Cardiac septum (tissue), 1 donor: ENCODE data around the gene CASP3. TPM values are rescaled to one million over a fixed set of nuclear protein-coding genes. Genes with fewer than 3 reads are reported as not detected.
"Not testable (repeated sequence)": the region's sequence is repeated elsewhere in the genome, so short reads cannot be mapped to it uniquely, and the experiment has no call there.

Experiments used
- DNase-seq: peaks from one replicate; pipeline ENCODE4 v3.0.0-alpha.2; 2020; ENCODE audit warnings: low spot score
- intact Hi-C: fragments of 100-400 bp; cut with DNase I; formaldehyde crosslinking; loops from one replicate; pipeline ENCODE4 v1.14.0; 2022
- total RNA-seq: library from RNA; stranded (reverse); fragmentation: NEBNext Ultra II Directional; extraction: Animal tissue kit (Norgen Biotek cat#: 25700); gene quantifications from one replicate; pipeline ENCODE4 v1.2.1, GENCODE V29; 2021
- donor health status: DM: no; HTN: no; CAD: no.

CASP3 gene
- total RNA-seq, 1 donor from 2014 or later: 21.7 TPM

DNA sequence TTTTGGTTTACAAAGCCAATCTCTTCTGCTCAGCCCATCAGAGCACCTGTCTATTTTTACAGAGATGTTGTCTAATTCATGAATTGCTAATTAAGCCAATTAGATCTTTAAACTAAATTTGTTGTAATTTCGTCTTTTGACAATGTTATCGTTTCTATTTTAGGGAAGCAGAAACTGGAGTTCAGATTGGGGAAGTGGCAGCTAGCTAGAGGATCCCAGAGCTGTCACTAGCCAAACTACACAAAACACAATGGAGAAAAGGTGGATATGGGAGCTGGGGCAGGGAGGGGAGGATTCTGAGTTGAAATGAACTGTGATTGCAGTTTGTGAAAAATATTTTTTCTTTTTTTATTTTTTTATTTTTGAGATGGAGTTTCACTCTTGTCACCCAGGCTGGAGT is 35.8 kb downstream of the CASP3 start:
- no peak for DNase-seq
- intact Hi-C loops: no loop called here

DNA sequence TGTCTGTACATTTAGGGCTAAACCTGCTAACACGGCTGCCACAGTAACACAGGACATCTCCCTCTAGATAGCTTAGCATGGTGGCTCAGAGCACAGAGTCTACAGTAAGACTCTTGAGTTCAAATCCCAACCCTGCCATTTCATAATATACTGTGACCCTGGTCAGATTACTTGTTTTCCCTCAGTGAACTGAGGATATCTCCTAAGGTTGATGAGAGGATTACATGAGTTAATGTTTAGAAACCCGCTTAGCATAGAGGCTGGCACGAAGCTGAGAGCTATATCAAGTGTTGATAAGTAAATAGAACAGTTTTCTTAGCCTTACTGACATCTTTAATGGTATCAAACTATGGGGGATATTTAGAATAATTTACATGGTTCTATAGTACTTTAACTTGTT is 37.2 kb downstream of the CASP3 start:
- intact Hi-C loops: no loop called here
- DNase-seq: no peak

DNA sequence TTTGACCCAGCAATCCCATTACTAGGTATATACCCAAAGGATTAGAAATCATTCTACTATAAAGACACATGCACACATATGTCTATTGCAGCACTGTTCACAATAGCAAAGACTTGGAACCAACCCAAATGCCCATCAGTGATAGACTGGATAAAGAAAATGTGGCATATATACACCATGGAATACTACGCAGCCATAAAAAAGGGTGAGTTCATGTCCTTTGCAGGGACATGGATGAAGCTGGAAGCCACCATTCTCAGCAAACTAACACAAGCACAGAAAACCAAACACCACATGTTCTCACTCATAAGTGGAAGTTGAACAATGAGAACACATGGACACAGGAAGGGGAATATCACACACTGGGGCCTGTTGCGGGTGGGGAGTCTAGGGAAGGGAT is 41.8 kb downstream of the CASP3 start:
- DNase-seq, intact Hi-C loops: not testable (repeated sequence)

DNA sequence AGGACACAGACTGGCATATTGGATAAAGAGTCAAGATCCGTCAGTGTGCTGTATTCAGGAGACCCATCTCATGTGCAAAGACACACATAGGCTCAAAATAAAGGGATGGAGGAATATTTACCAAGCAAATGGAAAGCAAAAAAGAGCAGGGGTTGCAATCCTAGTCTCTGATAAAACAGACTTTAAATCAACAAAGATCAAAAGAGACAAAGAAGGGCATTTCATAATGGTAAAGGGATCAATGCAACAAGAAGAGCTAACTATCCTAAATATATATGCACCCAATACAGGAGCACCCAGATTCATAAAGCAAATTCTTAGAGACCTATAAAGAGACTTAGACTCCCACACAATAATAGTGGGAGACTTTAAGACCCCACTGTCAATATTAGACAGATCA is 46.4 kb downstream of the CASP3 start:
- intact Hi-C loops, DNase-seq: not testable (repeated sequence)

DNA sequence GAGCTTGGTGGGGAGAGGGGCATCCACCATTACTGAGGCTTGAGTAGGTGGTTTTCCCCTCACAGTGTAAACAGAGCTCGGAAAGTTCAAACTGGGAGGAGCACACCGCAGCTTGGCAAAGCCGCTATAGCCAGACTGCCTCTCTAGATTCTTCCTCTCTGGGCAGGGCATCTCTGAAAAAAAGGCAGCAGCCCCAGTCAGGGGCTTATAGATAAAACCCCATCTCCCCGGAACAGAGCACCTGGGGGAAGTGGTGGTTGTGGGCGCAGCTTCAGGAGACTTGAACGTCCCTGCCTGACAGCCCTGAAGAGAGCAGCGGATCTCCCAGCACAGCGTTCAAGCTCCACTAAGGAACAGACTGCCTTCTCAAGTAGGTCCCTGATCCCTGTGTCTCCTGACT is 48.3 kb downstream of the CASP3 start:
- DNase-seq, intact Hi-C loops: not testable (repeated sequence)

DNA sequence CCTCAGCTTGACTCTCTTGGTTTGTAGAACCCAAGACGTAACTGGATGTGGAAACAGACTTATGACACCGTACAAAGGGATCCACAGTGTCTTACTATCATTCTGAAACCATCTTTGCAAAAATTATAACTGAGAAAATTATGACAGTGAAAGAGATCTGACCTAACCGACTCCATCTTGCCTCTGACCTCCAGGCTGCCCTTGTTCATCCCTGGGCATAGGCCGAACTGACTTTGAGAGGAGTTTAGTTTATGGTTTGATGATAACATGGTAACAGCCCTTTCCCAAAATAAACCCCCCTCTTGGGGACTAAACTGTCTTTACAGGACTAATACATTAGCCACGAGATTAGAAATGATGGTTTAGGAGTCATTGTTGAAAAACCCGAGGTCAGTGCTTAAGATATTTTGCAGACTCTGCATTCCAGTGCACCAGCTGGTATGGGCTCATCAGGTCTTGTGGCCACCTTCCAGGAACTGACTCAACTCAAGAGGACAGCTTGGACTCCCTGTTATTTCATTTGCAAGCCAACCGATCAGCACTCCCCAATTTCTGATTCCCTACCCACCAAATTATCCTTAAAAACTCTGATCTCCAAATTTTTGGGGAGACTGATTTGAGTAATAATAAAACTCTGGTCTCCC is 49.6 kb downstream of the CASP3 start:
- intact Hi-C loops: no loop called here

DNA sequence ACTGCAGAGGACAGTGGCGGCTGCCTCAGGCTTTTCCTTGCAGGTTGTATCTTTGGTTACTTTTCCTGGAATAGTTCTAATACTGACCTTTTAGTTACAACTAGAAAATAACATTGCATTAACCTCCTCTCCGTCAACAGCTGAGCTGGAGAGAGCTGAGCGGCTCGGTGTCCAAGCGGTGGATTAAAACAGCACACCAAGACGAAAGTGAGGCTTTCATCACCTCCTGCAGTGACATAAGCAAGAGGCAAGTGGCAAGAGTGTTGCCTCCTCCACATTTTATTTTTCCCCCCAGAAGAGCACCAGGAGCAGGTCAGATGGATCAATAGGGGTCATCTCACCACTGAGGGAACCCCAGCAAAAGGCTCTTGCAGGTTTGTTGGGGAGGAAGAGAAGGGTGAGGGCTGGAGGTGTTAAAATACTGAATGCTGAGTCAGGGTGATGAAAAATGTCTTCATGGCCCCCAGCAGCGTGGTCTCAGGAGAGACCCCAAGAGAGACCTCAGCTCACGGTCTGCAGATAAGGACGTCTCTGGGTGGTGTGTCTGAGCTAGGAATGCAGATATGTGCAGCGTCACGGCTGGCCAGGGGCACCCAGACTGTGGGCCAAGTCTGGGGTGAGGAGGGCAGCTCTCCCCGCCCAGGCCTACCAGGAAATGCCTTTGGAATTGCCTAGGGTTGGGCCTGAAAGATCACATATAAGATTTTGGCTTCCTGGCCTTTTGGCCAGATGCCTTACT is 50.3 kb downstream of the CASP3 start:
- DNase-seq: no peak
- intact Hi-C loops: no loop called here

More for the DNA sequence above, 49.6 kb downstream of the CASP3 start:
- DNase-seq: no peak

DNA sequence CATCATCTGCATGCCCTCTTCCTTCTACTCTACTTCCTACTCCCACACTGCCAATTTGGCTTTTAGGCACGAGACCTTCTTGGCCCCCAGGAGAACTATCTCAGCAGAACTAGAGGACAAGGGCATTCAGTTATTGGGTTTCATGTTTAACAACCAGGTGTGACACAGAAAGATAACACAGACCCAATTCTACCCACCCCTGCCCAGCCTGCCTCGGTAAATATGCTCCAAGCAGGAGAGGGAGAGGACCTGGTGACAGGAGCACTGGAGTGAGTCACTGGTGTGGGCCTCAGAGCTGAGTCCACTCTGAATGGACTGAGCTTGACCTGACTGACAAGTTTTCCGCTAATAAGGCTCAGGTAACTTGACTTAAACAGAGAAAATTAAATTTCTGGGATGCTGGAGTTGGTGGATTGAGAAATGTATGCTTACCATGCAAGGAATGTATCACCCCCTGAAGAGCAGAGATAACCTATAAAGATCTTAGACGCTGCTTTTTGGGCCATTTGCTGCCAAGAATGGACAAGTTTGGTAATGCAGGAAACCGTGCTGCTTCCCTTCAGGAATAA is 52.5 kb downstream of the CASP3 start:
- intact Hi-C loops: no loop called here
- no peak for DNase-seq

DNA sequence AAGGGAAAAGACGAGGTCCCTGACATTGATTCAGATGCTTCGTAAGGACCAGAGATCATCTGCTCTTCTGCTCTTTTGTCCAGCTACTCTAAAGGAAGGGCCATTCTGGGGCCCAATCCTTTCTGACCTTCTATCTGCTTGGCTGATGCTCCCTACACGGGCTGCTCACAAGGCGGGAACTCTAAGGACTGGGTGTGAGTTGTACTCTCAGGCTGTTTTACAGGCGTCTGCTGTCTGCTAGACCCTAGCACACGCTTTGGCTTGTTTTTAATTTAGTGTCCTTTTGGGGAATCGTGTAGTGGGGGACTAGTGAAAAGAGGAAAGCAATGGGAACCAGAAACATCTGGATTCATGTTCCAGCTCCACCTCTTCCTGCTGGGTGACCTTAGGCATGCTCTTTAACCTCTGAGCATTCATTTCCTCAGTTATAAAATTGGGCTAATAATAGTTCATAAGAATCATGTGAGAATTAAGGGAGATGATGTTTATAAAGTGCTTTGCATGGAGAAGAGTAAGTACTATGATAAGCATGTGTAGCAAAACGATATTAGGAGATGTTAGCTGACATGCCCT is 53.1 kb downstream of the CASP3 start:
- intact Hi-C loops: no loop called here
- no peak for DNase-seq

DNA sequence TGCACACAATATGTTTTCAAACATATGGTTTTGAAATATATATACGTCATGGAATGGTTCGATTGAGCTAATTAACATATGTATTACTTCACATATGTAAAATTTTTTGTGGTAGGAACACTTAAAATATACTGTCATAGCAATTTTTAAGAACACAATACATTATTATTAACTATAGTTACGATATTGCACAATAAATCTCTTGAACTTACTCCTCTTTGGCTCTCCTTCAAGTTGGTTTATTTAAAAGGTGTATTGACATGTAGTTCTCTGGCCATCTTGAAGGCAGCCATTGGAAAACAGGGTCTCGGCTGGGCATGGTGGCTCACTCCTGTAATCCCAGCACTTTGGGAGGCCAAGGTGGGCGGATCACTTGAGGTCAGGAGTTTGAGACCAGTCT is 53.8 kb downstream of the CASP3 start:
- intact Hi-C loops: no loop called here
- DNase-seq: no peak

DNA sequence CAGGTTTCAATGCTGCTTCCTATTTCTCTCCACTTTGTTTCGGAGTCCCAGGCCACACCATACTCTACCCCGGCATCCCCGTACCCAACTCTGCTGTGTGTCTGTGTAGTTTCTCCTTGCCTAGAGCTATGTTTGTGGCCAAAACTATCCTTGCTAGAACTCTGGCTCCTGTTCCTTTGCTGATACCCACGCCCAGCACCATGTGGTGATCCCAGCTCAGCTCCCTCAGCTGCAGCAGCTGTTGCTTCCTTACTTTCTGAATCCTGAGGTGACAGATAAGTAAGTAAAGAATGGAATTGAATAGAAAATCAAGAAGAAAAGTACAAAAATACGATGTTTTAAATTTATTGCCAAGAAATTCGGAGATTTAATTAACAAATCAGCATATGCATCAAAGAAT is 55.8 kb downstream of the CASP3 start:
- no peak for DNase-seq
- intact Hi-C loops: no loop called here

DNA sequence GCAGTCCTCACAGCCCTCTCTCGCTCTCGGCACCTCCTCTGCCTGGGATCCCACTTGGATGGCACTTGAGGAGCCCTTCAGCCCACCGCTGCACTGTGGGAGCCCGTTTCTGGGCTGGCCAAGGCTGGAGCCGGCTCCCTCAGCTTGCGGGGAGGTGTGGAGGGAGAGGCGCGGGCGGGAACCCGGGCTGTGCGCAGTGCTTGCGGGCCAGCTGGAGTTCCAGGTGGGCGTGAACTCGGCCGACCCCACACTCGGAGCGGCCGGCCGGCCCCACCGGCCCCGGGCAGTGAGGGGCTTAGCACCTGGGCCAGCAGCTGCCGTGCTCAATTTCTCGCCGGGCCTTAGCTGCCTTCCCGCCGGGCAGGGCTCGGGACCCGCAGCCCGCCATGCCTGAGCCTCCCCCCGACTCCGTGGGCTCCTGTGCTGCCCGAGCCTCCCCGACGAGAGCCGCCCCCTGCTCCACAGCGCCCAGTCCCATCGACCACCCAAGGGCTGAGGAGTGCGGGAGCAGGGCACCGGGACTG is 57.4 kb downstream of the CASP3 start:
- DNase-seq, intact Hi-C loops: not testable (repeated sequence)

DNA sequence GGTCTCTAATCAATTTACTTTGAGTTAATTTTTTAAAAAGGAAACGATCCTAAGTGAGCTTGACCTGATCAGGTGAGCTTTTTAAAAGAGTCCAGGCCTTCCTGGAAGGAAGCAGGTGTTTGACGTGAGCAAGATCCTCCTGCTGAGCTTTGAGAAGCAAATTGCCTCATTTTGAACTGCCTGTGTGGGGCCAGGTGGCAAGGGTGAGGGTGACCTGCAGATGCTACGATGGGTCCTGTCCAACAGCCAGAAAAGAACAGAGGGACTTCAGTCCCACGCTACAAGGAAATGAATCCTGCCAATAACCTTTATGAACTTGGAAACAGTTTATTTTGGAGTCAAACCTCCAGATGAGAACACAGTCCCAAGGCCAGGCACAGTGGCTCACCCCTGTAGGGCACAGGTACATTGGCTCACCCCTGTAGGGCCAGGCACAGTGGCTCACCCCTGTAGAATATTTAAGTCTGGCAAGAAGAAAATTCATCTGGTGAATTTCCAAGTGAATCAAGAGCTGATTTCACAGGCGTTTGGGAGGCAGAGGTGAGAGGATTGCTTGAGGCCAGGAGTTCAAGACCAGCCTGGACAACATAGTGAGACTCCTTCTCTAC is 58.1 kb downstream of the CASP3 start:
- intact Hi-C loops: no loop called here
- DNase-seq: no peak

DNA sequence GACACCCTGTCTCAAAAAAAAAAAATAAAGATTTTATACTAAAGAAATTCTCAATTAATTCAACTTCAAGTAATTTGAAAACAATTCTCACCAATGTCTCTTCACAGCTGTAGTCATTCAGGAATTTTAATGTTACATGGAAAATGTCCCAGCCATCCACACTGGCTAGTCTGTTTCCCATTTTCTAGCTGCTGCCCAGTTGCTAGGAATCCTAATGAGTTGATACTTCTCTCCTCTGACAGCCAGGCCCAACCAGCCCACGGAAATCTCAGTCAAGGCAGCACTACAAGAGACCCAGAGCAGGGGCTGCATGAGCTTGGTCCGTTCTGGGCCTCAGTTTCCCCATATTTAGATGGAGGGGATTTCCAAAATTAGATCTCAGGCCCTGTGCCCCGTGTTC is 59.1 kb downstream of the CASP3 start:
- intact Hi-C loops: no loop called here
- DNase-seq: no peak

DNA sequence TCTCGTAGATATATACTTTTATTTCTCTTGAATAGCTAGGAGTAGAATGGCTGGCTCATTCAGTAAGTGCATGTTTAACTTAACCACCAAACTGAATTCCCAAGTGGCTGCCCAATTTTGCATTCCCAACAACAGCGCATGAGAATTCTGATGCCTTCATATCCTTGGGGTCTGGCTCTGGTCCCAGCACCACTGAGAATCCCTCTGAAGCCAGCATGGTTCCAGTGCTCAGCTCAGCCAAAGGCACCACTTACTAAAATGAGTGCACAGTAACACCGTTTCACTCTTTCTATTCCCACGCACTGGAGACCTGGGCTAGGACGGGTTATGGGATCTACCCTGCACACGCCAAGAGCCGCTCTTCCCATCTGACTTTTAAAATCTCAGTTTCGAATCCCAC is 60.4 kb downstream of the CASP3 start:
- DNase-seq: no peak
- intact Hi-C loops: no loop called here

DNA sequence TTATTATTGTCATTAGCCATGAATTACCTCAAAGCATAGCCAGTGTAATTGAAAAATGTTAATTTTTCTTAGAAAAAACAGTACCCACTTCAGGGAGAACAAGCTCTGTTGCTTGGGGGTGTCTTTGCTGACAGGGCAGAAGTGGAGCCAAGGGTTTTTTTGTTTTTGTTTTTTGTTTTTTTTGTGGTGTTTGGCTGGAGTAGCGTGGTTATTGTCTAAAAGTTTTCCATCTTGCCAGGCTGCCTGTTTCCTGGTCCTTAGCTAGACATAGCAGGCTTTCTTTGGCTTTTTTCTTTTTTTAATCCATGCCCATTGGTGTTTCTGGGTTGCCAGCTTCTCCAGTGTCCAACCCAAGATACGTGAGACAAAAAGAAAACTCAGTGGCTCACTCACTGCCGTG is 61.5 kb downstream of the CASP3 start:
- intact Hi-C loops: no loop called here

DNA sequence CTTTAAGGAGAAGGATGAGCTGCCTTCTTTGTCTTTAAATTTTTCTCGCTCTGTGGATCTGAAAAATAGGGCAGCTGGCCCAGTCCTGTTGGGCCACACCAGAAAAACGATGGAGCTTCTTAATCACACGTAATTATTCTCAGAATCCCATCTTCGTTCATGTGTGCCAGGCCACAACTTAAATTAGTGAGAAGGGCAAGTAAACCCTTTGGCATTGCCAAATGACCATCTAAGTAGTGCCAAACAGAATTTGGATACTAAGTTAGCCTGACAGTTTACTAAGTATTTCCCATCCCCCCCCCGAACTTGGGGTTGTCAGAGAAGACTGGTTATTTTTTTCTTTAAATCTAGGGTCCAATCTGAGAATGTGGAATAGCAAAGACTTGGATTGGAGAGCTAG is 62.0 kb downstream of the CASP3 start:
- intact Hi-C loops: no loop called here
- DNase-seq: no peak

More for the DNA sequence above, 61.5 kb downstream of the CASP3 start:
- DNase-seq: no peak

DNA sequence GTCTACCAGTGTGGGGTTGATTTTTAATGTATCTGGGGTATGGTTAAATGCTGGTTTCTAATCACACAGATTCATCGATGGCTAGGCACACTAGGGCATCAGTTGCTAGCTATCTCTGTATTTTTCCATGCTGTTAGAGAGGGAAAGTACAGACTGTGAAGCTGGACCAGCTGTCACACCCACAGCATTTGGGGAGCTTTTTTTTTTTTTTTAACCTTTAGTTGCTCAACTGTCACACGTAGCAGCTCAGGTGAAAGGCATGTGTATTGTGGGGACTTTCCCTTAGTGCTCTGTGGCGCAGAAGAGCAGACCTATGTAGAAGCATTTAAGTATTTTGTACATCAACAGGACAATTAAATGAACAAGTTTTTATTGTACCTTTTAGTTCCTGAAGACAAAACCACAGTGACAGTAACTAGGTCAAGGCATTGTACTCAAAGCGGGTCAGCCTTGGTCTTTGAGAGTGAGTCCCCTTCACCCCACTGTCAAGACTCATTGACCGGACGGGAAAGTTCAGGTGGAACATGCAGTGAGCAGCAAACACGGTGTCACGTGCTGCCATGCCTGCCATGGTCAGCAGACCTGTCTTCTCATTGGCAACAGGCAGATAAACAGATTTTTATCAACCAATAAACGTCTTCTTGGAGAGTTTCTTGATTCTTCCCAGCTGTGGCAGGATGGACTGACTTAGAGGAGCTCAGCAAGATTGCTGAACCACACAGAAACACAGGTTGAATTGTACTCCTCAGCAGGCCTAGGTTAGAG is 65.3 kb downstream of the CASP3 start:
- intact Hi-C loops: no loop called here
- no peak for DNase-seq
